GM18517 (cell line): ENCODE results near the gene DDIT3.
A peak's percentile ranks its signal among the peaks of the same experiment; 100 is the strongest.

ENCODE experiments used
- ATAC-seq: cut with Tn5 transposase; IDR thresholded peaks from one replicate; pipeline ENCODE4 v1.9.1; 2021; ENCODE audit warnings: mild to moderate bottlenecking, moderate library complexity; ENCODE audit not compliant: unreplicated experiment

DDIT3 gene

DNA sequence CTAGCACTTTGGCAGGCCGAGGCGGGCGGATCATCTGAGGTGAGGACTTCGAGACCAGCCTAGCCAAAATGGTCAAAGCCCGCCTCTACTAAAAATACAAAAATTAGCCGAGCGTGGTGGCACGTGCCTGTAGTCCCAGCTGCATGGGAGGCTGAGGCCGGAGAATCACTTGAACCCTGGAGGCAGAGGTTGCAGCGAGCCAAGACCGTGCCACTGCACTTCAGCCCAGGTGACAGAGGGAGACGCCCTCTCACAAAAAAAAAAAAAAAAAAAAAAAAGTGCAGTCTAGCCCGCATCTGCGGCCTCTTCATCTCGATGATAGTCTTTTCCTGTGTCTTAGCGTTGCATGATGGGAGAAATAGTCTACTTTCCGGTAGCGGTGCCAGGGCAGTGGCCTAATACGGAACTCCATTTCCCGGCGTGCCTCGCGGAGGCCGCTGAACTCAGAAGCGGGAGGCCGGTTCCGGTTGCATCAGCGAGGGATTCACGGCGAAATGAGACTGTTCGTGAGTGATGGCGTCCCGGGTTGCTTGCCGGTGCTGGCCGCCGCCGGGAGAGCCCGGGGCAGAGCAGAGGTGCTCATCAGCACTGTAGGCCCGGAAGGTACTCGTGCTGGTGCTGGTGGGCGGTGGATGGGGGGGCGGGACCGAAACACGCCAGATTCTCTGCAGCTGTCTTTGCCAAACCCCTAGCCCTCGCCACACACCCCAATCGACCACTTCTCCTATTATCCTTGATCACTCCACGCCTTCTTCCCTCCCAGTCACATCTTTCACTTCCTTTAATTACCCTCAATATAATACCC lies 32.5 kb downstream of the DDIT3 start, which contains the start of gene MARS1:
TSS of gene MARS1 (plus strand) at position 472 of the 805 bp plus-strand sequence. CDS start at position 495, 23 bp downstream.
- ATAC-seq = peak; percentile 99

DNA sequence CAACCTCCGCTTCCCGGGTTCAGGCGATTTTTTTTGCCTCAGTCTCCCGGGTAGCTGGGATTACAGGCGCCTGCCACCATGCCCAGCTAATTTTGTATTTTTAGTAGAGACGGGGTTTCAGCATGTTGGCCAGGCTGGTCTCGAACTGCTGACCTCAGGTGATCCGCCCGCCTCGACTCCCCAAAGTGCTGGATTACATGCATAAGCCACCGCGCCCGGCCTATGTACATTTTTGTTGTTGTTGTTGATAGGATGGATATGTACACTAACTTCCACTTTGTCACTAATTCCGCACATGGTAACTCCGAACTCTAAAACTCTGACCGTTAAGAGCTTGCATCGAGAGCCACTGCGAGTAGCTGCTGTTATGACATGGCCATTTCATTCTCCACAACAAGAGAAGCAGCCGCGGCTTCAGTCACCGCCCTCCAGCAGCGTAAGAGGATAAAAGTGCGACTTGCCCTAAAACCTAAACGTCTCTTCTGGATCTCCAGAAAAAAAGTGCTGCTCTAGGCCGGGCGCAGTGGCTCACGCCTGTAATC lies 33.2 kb downstream of the DDIT3 start:
- ATAC-seq = no peak

DNA sequence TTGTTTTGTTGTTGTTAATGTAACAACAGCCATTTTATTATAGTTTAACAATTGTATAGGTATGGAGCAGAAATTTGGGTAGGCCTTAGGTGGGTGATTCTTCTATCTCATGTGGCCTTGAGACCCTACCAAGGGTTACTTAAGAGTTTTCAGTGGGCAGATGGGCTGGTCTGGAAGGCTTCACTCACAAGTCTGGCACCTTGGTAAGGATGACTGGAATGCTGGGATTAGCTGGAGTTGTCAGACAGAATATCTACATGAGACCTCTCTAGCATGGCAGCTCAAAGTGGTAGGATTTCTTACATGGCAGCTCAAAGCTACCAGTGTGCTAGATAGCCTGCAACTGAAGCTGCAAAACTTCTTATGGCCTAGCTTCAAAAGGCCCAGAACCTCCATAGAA lies 34.6 kb downstream of the DDIT3 start:
- no peak for ATAC-seq

- ATAC-seq = no peak
Observed at GRCh38 chr12:57483466-57483865, 36.8 kb downstream of the DDIT3 start.

- ATAC-seq = no peak
Observed at GRCh38 chr12:57481671-57482070, 38.6 kb downstream of the DDIT3 start.

- no peak for ATAC-seq
Observed at GRCh38 chr12:57479376-57480115, 40.8 kb downstream of the DDIT3 start, which contains the start of gene ARHGAP9. Gene ARHGAP9 (minus strand): TSS chr12:57479866. CDS start chr12:57479406, 460 bp downstream.

DNA sequence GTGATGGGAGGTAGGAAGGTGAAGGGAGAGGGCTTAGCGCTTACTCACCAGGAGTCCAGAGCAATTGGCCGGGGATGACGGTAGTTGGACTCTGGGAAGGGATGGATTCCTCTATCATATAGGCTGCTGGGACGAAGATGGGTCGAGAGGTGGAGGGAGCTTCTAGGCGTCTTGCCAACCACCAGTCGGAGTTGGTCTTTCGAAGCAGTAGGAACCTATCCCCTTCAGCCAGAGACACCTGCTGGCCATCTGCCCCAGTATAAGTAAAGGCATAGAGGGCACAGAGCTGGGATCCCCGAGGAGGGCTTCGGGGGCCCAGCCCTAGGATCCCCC lies 41.3 kb downstream of the DDIT3 start:
- no peak for ATAC-seq

GRCh38 chr12:57477710-57478681 lies 42.3 kb downstream of the DDIT3 start:
- ATAC-seq = peak; percentile 42

- no peak for ATAC-seq
Observed at GRCh38 chr12:57476993-57477709, 43.2 kb downstream of the DDIT3 start.

GRCh38 chr12:57476162-57476992 lies 43.9 kb downstream of the DDIT3 start:
- ATAC-seq = peak; percentile 47

- ATAC-seq = no peak
Observed at GRCh38 chr12:57475271-57476161, 44.8 kb downstream of the DDIT3 start.

- ATAC-seq = no peak
Observed at GRCh38 chr12:57474862-57475261, 45.5 kb downstream of the DDIT3 start.

GRCh38 chr12:57474430-57474829 lies 45.9 kb downstream of the DDIT3 start:
- no peak for ATAC-seq

DNA sequence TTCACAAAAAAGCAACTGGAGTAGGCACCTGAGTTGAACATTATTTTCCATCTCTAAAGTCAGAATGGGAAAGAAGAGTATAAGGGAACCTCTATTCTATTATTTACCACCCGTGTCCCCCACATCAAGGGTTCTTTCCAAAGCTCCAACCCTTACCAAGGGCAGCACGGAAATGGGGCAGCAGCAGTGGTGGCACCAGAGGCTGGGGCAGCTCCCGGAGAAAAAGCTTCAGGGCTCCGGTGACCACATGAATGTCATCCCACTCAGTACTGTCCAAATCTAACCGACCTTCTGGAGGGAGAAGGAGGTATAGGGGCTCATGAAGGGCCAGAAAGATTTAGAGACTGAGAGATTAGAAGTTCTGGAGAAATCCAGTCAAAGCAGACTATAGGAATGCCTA lies 46.4 kb downstream of the DDIT3 start:
- ATAC-seq = no peak

- ATAC-seq = no peak
Observed at GRCh38 chr12:57473392-57473791, 46.9 kb downstream of the DDIT3 start.

GRCh38 chr12:57472391-57472790 lies 47.9 kb downstream of the DDIT3 start:
- no peak for ATAC-seq

DNA sequence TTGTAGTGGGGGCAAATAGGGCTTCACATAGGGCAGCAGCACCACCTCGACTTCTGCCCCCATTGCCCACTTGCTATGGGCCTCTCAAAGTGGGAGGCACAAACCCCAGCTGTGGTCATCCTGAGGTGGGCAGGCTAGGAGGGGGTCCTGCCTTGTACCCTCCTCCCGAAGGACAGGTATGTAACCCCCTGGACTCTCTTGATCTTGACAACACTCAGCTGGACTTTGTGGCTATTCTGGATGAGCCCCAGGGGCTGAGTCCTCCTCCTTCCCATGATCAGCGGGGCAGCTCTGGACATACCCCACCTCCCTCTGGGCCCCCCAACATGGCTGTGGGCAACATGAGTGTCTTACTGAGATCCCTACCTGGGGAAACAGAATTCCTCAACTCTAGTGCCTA lies 48.7 kb downstream of the DDIT3 start:
- ATAC-seq = no peak

- ATAC-seq = no peak
Observed at GRCh38 chr12:57470970-57471656, 49.2 kb downstream of the DDIT3 start.
